Uterus (tissue), 2 donors: Measurements from ENCODE around the gene WDR7.

ENCODE experiments used
- CTCF ChIP-seq, 4 experiments: fragments of 200-600 bp in 2 of 4; fragments of 450-650 bp in 2 of 4; sonication (generic) in 2 of 4; IDR thresholded peaks; one replicate each; pipeline ENCODE4 v1.5.1; 2016 to 2019; ENCODE audit warnings: antibody characterized with exemption in 4 of 4, mild to moderate bottlenecking in 2 of 4, moderate library complexity in 1 of 4
- POLR2A ChIP-seq, 2 donors: fragments of 450-650 bp; IDR thresholded peaks; one replicate each; pipeline ENCODE4 v1.6.1; 2016; ENCODE audit warnings: antibody characterized with exemption in 2 of 2, mild to moderate bottlenecking in 1 of 2, moderate library complexity in 1 of 2

GRCh38 chr18:56789004-56789888 is 138.1 kb downstream of the WDR7 start:
- no peak for TF ChIP-seq CTCF (IDR thresholded peaks at IDR 0.05)
- no peak for TF ChIP-seq POLR2A (IDR thresholded peaks at IDR 0.05)
